Measurements from ENCODE around the gene RAB3IL1. TPM values are rescaled to one million over a fixed set of nuclear protein-coding genes. Genes with fewer than 3 reads are reported as not detected.

Gene RAB3IL1
- total and polyA plus RNA-seq, 9 of the 15 experiments (the other 6 are each of a cell fraction or from before 2014, with no cell fraction given): 0.15 to 42.6 (median 15.5) TPM

- TF ChIP-seq USF2 (CRISPR knock-in tag; IDR thresholded peaks at IDR 0.05) (no peak), TBL1XR1 (IDR thresholded peaks at IDR 0.05; ENCODE audit: low read length in 2 of 2) (peak in 1 of 2 experiments; percentile 39; a peak in 1 of 4 replicates), TGIF2 (CRISPR knock-in tag; IDR thresholded peaks at IDR 0.05) (no peak), HMG20B (CRISPR knock-in tag; IDR thresholded peaks at IDR 0.05) (no peak), ZNF140 (CRISPR knock-in tag; IDR thresholded peaks at IDR 0.05) (no peak), HDAC3 (IDR thresholded peaks at IDR 0.05; ENCODE audit: borderline replicate concordance, partially characterized antibody) (no peak), BRD9 (IDR thresholded peaks at IDR 0.05; ENCODE audit: low read depth, partially characterized antibody) (peak; percentile 27), CAMTA2 (CRISPR knock-in tag; conservative IDR thresholded peaks at IDR 0.05) (no peak), NR2C2 (CRISPR knock-in tag; IDR thresholded peaks at IDR 0.05) (no peak), NR2C2 (tag; IDR thresholded peaks at IDR 0.05) (peak; percentile 77), ZNF311 (CRISPR knock-in tag; IDR thresholded peaks at IDR 0.05) (no peak), ZBTB5 (IDR thresholded peaks at IDR 0.05) (no peak), ADNP (tag; IDR thresholded peaks at IDR 0.05) (no peak)
- TF ChIP-seq, protein P1, sequence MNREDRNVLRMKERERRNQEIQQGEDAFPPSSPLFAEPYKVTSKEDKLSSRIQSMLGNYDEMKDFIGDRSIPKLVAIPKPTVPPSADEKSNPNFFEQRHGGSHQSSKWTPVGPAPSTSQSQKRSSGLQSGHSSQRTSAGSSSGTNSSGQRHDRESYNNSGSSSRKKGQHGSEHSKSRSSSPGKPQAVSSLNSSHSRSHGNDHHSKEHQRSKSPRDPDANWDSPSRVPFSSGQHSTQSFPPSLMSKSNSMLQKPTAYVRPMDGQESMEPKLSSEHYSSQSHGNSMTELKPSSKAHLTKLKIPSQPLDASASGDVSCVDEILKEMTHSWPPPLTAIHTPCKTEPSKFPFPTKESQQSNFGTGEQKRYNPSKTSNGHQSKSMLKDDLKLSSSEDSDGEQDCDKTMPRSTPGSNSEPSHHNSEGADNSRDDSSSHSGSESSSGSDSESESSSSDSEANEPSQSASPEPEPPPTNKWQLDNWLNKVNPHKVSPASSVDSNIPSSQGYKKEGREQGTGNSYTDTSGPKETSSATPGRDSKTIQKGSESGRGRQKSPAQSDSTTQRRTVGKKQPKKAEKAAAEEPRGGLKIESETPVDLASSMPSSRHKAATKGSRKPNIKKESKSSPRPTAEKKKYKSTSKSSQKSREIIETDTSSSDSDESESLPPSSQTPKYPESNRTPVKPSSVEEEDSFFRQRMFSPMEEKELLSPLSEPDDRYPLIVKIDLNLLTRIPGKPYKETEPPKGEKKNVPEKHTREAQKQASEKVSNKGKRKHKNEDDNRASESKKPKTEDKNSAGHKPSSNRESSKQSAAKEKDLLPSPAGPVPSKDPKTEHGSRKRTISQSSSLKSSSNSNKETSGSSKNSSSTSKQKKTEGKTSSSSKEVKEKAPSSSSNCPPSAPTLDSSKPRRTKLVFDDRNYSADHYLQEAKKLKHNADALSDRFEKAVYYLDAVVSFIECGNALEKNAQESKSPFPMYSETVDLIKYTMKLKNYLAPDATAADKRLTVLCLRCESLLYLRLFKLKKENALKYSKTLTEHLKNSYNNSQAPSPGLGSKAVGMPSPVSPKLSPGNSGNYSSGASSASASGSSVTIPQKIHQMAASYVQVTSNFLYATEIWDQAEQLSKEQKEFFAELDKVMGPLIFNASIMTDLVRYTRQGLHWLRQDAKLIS (CRISPR knock-in tag; IDR thresholded peaks at IDR 0.05): no peak
- TF ChIP-seq, protein P2, sequence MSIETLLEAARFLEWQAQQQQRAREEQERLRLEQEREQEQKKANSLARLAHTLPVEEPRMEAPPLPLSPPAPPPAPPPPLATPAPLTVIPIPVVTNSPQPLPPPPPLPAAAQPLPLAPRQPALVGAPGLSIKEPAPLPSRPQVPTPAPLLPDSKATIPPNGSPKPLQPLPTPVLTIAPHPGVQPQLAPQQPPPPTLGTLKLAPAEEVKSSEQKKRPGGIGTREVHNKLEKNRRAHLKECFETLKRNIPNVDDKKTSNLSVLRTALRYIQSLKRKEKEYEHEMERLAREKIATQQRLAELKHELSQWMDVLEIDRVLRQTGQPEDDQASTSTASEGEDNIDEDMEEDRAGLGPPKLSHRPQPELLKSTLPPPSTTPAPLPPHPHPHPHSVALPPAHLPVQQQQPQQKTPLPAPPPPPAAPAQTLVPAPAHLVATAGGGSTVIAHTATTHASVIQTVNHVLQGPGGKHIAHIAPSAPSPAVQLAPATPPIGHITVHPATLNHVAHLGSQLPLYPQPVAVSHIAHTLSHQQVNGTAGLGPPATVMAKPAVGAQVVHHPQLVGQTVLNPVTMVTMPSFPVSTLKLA (conservative IDR thresholded peaks at IDR 0.05): 0 out of 4 replicates have a peak, but pooled peaks of 1 of the 2 experiments have one; percentile 25
Measured at GRCh38 chr11:61954106-61954850, 36.9 kb upstream of the RAB3IL1 start (continued).

Measured in K562 (cell line).